NCI-H748 (cell line): Measurements from ENCODE around the gene ACBD4.

ENCODE experiments used
- DNase-seq: peaks from one replicate; lab custom pipeline; 2025; ENCODE audit not compliant: unreplicated experiment; lab: John Stamatoyannopoulos, UW

Gene ACBD4

GRCh38 chr17:45132572-45133463 is 2.7 kb upstream of the ACBD4 start:
- DNase-seq, result peak; percentile 85

- no peak for DNase-seq
These were observed 698 bp downstream of the ACBD4 start for GRCh38 chr17:45135978-45136791.

GRCh38 chr17:45136846-45137560 is 1.5 kb downstream of the ACBD4 start:
- no peak for DNase-seq

- DNase-seq, result no peak
These were observed 2.2 kb downstream of the ACBD4 start for GRCh38 chr17:45137561-45138305.

GRCh38 chr17:45138911-45139532 is 3.5 kb downstream of the ACBD4 start:
- no peak for DNase-seq

GRCh38 chr17:45139533-45139920 is 4.0 kb downstream of the ACBD4 start:
- DNase-seq, result no peak

- DNase-seq, result no peak
These were observed 7.7 kb downstream of the ACBD4 start for GRCh38 chr17:45143094-45143670.

- DNase-seq, result no peak
These were observed 8.3 kb downstream of the ACBD4 start for GRCh38 chr17:45143767-45144198.

GRCh38 chr17:45144199-45145034 is 8.9 kb downstream of the ACBD4 start:
- no peak for DNase-seq

- DNase-seq, result no peak
These were observed 9.5 kb downstream of the ACBD4 start for GRCh38 chr17:45145035-45145389.

GRCh38 chr17:45146166-45146565 is 10.7 kb downstream of the ACBD4 start:
- DNase-seq, result no peak

GRCh38 chr17:45146592-45146889 is 11.1 kb downstream of the ACBD4 start:
- DNase-seq, result no peak

GRCh38 chr17:45146890-45147580 is 11.5 kb downstream of the ACBD4 start:
- DNase-seq, result peak; percentile 86

- peak; percentile 97 for DNase-seq
These were observed 12.2 kb downstream of the ACBD4 start for GRCh38 chr17:45147581-45148182.

GRCh38 chr17:45148183-45149036 is 12.9 kb downstream of the ACBD4 start, which contains the start of gene HEXIM1:
TSS of gene HEXIM1 (plus strand) at chr17:45148475. CDS start at chr17:45149191, 716 bp downstream.
- DNase-seq, result peak; percentile 100

- peak; percentile 84 for DNase-seq
These were observed 13.7 kb downstream of the ACBD4 start for GRCh38 chr17:45149037-45149668.
